Right lobe of liver (tissue), 4 donors: ENCODE data around the gene PON2.

ENCODE experiments used
- CTCF ChIP-seq, 4 donors: fragments of 200-600 bp in 3 of 4; fragments of 450-650 bp in 1 of 4; IDR thresholded peaks; one replicate each; pipeline versions ENCODE4 v1.5.1 to v1.8.0; 2016 to 2022; ENCODE audit warnings: antibody characterized with exemption in 4 of 4, mild to moderate bottlenecking in 2 of 4
- POLR2A ChIP-seq: fragments of 450-650 bp; IDR thresholded peaks from one replicate; pipeline ENCODE4 v1.6.1; 2017; ENCODE audit warnings: antibody characterized with exemption, mild to moderate bottlenecking
- donor health status: DM: no; HTN: no; CAD: no.
- donor health status: DM: no; HTN: no; CAD: no.
- donor health status: DM: no; HTN: yes; CAD: no.

DNA sequence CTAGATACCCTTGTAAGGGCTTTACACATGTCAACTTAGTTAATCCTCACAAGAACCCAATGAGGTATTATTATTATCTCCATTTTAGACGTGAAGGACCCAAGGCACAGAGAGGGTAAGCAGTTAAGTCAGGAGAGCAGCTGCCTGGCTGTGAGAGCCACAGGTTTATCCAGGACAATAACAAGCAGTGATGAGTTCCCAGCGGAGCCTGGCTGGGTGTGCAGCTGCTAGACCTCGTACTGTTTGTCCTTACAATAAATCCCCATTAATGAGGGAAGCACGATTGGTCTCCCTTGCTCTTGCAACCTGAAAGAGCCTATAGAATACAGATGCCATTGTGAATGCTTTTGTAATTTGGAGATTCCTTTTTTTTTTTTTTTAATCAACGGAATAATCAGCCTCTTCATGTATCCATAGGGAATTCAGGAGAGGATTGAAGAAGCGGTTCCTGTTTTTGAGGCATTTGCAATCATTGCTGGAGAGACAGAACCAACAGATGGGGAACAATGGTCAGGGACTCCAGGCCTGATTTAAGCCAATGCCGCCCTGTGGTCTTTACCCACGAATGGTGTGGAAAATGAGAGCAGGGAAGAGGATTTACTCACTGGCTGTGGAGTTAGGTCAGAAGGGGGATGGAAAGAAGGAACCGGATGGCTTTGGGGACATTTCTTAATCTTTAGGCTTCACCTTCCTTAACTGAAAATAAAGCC is 38.6 kb upstream of the PON2 start:
- TF ChIP-seq CTCF (IDR thresholded peaks at IDR 0.05) (no peak), POLR2A (no peak)
